Epithelial cell of proximal tubule (primary cell): ENCODE measurements around the gene MRPL10. TPM values are rescaled to one million over a fixed set of nuclear protein-coding genes. Genes with fewer than 3 reads are reported as not detected.

ENCODE experiments used
- DNase-seq: peaks from one replicate; pipeline ENCODE4 v3.0.0-alpha.2; 2011; ENCODE audit warnings: low read depth
- H3K4me3 ChIP-seq: 2 replicates; pipeline ENCODE4 v1.5.1; 2011; ENCODE audit warnings: low read depth, mild to moderate bottlenecking, low read length
- total RNA-seq: library from RNA; depleted of rRNA; stranded (reverse); fragments of >200 nt; gene quantifications from 2 replicates; pipeline ENCODE4 v1.2.3, GENCODE V29; 2015
- TF ChIP-seq, protein P1 (sequence below): conservative IDR thresholded peaks from 2 replicates; pipeline ENCODE4 v1.5.1; 2012; ENCODE audit warnings: low read depth, mild to moderate bottlenecking, low read length

The MRPL10 gene
- total RNA-seq, 1 donor from 2014 or later = 40.6 TPM

GRCh38 chr17:47813077-47813476 is 18.3 kb downstream of the MRPL10 start:
- H3K4me3 ChIP-seq = no peak overlapping the region
- DNase-seq = no peak
- TF ChIP-seq, protein P1, sequence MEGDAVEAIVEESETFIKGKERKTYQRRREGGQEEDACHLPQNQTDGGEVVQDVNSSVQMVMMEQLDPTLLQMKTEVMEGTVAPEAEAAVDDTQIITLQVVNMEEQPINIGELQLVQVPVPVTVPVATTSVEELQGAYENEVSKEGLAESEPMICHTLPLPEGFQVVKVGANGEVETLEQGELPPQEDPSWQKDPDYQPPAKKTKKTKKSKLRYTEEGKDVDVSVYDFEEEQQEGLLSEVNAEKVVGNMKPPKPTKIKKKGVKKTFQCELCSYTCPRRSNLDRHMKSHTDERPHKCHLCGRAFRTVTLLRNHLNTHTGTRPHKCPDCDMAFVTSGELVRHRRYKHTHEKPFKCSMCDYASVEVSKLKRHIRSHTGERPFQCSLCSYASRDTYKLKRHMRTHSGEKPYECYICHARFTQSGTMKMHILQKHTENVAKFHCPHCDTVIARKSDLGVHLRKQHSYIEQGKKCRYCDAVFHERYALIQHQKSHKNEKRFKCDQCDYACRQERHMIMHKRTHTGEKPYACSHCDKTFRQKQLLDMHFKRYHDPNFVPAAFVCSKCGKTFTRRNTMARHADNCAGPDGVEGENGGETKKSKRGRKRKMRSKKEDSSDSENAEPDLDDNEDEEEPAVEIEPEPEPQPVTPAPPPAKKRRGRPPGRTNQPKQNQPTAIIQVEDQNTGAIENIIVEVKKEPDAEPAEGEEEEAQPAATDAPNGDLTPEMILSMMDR = no peak

DNA sequence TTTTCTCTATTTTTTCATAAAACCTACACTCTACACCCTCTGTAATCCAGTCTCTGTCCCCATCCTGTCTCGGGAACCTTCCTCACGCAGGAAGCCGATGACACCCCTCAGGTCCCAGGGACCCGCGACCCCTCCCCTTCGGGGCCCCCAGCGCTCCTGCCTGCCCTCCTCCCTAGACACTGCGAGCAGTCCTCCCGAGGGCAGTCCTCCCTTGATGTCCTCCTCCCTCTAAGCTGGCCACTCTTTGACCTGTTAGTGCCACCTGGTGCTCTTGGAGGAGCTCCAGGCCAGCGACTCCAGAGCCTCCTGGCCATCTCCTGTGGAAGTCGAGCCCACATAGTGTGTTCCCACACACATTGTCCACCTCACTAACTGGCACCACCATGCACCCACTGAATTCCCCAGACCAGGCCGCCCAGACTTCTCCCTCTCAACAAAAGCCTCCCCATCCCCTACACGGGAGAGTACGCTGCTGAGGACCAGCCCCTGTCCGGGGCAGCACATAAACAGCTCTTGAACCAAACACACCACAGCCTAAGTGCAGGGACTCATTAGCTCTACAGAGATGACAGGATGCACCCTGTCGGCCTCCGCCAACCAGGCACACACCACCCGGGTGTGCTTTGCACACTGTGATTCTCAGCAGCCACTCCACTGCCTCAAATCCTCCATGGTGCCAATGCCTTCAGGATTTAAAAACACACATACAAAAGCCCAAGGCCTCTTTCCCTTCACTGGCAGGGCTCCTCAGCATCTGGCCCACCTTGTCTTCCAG is 19.0 kb downstream of the MRPL10 start:
- DNase-seq = no peak
- no peak overlapping the region for H3K4me3 ChIP-seq
- TF ChIP-seq, protein P1 = no peak

DNA sequence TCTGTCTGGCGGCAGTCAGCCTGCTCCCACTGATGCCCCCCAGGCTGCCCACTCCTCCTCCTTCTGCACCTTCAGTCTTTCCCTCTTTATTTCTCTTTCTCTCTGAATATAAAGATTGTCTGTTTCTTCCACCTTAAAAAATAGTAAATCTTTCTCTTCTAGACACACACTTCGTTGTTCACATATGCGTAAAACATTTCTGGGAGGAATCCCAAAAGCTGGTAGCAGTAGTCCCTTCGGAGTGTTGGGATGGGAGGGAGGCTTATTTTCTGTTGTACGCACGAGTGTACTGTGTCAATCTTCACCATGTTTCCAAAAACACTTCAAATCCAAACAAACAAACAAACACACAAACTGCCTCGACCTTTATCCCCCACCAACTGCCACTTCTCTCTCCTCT is 19.6 kb downstream of the MRPL10 start:
- no peak overlapping the region for H3K4me3 ChIP-seq
- TF ChIP-seq, protein P1 = no peak
- no peak for DNase-seq

DNA sequence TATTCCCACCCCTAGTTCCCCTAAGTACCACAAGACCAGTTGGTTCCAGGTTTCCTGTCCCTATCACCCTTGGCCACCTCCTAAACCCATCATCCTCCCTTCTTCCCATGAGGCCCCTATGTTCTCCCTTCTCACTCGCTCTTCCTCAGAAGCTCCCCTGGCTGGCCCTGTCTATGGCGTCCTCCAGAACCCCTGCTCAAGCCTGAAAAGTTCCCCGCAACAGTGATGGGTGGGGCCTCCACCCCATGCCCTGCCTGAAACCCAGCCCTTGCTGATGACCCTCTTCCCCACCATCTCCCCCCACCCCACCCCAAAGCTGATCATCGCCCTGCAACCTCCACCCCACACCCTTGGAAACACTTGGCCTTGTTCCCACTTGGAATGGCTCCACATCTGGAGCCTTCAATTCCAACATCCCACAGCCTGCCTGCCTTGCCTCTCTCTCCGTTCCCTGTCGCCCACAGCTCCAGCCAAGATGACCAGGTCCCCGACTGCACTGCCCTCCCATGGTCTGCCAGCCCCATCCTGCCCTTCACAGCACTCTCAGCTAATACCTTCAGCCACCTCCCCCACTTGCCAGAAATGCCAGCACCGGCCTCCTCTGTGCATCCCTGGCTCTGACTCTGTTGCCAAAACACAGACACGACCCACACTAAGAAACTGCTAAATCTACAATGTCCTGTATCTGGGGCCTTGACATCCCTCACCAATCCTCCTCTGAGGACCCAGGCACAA is 20.3 kb downstream of the MRPL10 start:
- no peak overlapping the region for H3K4me3 ChIP-seq
- TF ChIP-seq, protein P1 = no peak
- no peak for DNase-seq

DNA sequence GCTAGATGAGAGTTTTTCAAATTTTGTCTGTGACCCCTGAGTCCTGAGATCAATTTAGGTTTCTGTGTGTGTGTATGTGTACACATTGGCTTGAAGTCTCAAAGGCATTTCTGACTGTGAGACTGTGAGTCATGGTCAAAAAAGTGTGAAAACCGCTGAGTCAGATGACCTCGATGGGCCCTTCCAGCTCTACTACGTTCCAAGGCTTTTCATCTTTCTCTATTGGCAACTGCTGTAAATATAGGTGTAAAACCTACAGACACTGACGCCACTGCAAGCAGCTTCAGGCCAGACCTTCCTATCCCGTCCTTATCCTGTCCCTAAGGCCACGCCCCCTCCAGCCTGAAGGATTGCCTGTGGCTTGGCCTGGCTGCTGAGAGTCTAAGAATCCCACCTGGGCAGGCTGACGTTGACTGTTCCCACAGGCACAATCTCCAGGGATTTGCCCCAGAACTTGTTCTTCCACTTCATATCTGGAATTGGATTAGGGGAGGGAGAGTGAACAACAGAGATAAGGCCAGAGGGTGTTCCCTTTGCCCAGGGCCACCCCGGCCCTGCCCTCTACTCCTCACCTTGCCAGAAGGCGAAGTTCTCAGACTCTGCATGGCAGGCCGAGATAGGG is 21.0 kb downstream of the MRPL10 start:
- TF ChIP-seq, protein P1 = no peak
- DNase-seq = peak; percentile 84
- no peak overlapping the region for H3K4me3 ChIP-seq

- TF ChIP-seq, protein P1 = no peak
- no peak overlapping the region for H3K4me3 ChIP-seq
- no peak for DNase-seq
Observed at GRCh38 chr17:47808830-47809480, 22.4 kb downstream of the MRPL10 start.
